VCaP (cell line): ENCODE measurements around the gene KSR1.

Source experiments
- H3K27ac ChIP-seq: fragments of 450-650 bp; 2 replicates; pipeline ENCODE4 v1.5.1; 2017
- CTCF ChIP-seq: fragments of 450-650 bp; conservative IDR thresholded peaks from 2 replicates; pipeline ENCODE4 v1.5.1; 2017; ENCODE audit warnings: mild to moderate bottlenecking, moderate library complexity

The KSR1 gene

GRCh38 chr17:27598337-27599050, 142.2 kb downstream of the KSR1 start:
- no peak overlapping the region for H3K27ac ChIP-seq
- no peak for TF ChIP-seq CTCF

- no peak for TF ChIP-seq CTCF
Measured at GRCh38 chr17:27600471-27600870, 144.2 kb downstream of the KSR1 start.

GRCh38 chr17:27601069-27601974, 145.1 kb downstream of the KSR1 start:
- TF ChIP-seq CTCF: peak; percentile 99
- H3K27ac ChIP-seq: no peak overlapping the region

More at GRCh38 chr17:27600471-27600870, 144.2 kb downstream of the KSR1 start:
- H3K27ac ChIP-seq: no peak overlapping the region

- TF ChIP-seq CTCF: no peak; the same call in none of the 2 replicates
- no peak overlapping the region for H3K27ac ChIP-seq
Measured at GRCh38 chr17:27601975-27602302, 145.7 kb downstream of the KSR1 start.

- TF ChIP-seq CTCF: peak; percentile 100
- no peak overlapping the region for H3K27ac ChIP-seq
Measured at GRCh38 chr17:27602721-27603420, 146.6 kb downstream of the KSR1 start.

- no peak overlapping the region for H3K27ac ChIP-seq
- TF ChIP-seq CTCF: no peak; the same call in none of the 2 replicates
Measured at GRCh38 chr17:27603421-27603770, 147.1 kb downstream of the KSR1 start.
